GM13977 (cell line): ENCODE measurements around the gene ACO1.

Experiments used
- DNase-seq: peaks from one replicate; pipeline ENCODE4 v3.0.0; 2012; ENCODE audit warnings: low spot score
- CTCF ChIP-seq: IDR thresholded peaks from 2 replicates; pipeline ENCODE4 v1.5.1; 2012; ENCODE audit warnings: mild to moderate bottlenecking, control low read depth; ENCODE audit not compliant: insufficient read depth; ENCODE audit errors: extremely low read depth, missing control alignments
- in situ Hi-C: fragments of 300-500 bp; cut with MboI; formaldehyde crosslinking; loops from one replicate; pipeline ENCODE4 v1.12.0; 2022; ENCODE audit warnings: low sequenced_read_pairs, low pct_unique_long_range_greater_than_20kb, mixed read lengths, inconsistent platforms; ENCODE audit not compliant: unreplicated experiment

The ACO1 gene

GRCh38 chr9:32380944-32381343 is 3.5 kb upstream of the ACO1 start:
- no peak for TF ChIP-seq CTCF
- DNase-seq, result no peak
- in situ Hi-C loops, result loop anchor here (5.0 kb wide), 1 partner anchor 196 kb away; no protein-coding TSS in a partner anchor

DNA sequence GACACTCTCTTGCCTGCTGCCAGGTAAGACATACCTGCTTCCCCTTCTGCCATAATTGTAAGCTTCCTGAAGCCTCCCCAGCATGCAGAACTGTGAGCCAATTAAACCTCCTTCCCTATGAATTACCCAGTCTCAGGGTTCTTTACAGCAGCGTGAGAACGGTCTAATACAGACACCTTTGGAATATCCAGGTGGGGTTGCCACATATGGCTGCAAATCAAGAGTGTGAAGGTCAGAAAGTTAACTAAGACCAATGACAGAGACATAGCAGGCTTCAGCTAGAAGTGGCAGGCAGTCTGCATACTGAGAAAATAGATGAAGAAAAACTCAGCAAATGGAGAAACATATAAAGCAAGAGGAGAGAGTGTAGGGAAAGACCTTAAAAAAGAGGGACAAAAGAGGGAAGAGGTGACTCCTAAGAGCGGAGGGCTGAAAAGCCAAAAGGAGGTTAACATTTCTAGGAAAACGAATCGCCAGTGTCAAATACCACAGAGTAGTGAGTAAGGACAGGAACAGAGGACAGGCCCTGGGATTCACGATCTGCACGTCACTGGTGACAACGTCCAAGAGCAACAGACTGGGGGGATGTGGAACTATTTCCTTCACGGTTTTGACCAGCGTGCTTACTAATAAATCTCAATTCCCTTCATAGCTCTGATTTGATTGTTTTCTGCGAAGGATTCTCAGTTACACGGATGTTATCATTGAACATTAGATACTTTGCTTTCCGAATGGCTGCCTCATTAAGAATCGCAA is 1.7 kb upstream of the ACO1 start:
- in situ Hi-C loops, result loop anchor here (5.0 kb wide), 1 partner anchor 195 kb away; no protein-coding TSS in a partner anchor
- no peak for TF ChIP-seq CTCF
- DNase-seq, result no peak

GRCh38 chr9:32384002-32384363 is 460 bp upstream of the ACO1 start:
- peak; percentile 10 for DNase-seq
- TF ChIP-seq CTCF, result no peak
- in situ Hi-C loops, result loop anchor here (5.0 kb wide), 1 partner anchor 193 kb away; no protein-coding TSS in a partner anchor

GRCh38 chr9:32385152-32385884 is 875 bp downstream of the ACO1 start:
- in situ Hi-C loops, result no loop called here
- TF ChIP-seq CTCF, result no peak
- DNase-seq, result no peak

- in situ Hi-C loops, result no loop called here
Observed at GRCh38 chr9:32385885-32386283, 1.4 kb downstream of the ACO1 start.

GRCh38 chr9:32387256-32387655 is 2.8 kb downstream of the ACO1 start:
- in situ Hi-C loops, result no loop called here
- no peak for TF ChIP-seq CTCF
- no peak for DNase-seq

More at GRCh38 chr9:32385885-32386283, 1.4 kb downstream of the ACO1 start:
- no peak for DNase-seq
- no peak for TF ChIP-seq CTCF
